Left colon (tissue), 2 donors: Measurements from ENCODE around the gene CCDC92. TPM values are rescaled to one million over a fixed set of nuclear protein-coding genes. Genes with fewer than 3 reads are reported as not detected.

ENCODE experiments used
- ATAC-seq: fragments of 200-7000 bp; cut with Tn5 transposase; one replicate; pipeline ENCODE4 v1.9.1; 2020; ENCODE audit warnings: mild to moderate bottlenecking, moderate library complexity
- DNase-seq, 2 donors: peaks; one replicate each; pipeline ENCODE4 v3.0.0-alpha.2; 2020
- intact Hi-C, 2 donors: fragments of 100-400 bp; cut with DNase I in 1 of 2; cut with micrococcal nuclease in 1 of 2; formaldehyde crosslinking; loops; one replicate each; pipeline versions ENCODE4 v1.11.2 to v1.14.0; 2022; cut with DNase I, micrococcal nuclease
- total RNA-seq, 2 donors: library from RNA; stranded (reverse); fragmentation: NEBNext Ultra II Directional; extraction: Animal tissue kit (Norgen Biotek cat#: 25700); gene quantifications; one replicate each; pipeline ENCODE4 v1.2.1, GENCODE V29; 2021
- donor health status: DM: no; HTN: no; CAD: no.
- donor health status: DM: yes; HTN: yes; CAD: no.

CCDC92 gene
- total RNA-seq, 2 donors from 2014 or later, result 20.6 to 25.6 TPM

DNA sequence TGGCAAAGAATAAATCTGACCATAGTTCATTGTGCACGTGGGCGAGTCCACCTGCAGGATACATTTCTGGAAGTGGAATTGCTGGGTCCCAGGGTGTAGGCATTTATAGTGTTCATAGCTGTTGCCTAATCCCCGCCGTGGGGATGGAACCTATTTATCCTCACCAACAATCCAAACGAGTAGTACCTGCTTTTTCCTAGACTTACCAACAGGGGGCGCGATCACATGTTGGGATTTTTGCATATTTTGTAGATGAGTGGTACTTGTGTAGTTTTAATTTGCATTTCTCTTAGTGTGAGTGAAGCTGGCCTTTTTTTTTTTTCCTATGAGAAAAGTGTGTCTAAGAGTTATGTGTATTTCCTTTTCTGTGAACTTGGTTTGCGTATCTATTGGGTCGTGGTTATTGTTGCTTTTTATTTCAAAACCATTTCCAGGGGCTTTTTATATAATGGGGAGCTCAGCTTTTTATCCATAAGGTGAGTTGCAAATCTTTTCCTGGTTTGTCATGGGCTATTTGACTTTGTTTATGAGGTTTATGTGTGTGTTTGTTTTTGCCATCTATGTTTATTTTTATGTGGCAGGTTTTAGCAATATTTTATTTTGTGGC, 67.2 kb downstream of the CCDC92 start:
- DNase-seq (peak in 1 of 2 donors; percentile 42), ATAC-seq (peak; percentile 58)
- intact Hi-C loops, result no loop called here

DNA sequence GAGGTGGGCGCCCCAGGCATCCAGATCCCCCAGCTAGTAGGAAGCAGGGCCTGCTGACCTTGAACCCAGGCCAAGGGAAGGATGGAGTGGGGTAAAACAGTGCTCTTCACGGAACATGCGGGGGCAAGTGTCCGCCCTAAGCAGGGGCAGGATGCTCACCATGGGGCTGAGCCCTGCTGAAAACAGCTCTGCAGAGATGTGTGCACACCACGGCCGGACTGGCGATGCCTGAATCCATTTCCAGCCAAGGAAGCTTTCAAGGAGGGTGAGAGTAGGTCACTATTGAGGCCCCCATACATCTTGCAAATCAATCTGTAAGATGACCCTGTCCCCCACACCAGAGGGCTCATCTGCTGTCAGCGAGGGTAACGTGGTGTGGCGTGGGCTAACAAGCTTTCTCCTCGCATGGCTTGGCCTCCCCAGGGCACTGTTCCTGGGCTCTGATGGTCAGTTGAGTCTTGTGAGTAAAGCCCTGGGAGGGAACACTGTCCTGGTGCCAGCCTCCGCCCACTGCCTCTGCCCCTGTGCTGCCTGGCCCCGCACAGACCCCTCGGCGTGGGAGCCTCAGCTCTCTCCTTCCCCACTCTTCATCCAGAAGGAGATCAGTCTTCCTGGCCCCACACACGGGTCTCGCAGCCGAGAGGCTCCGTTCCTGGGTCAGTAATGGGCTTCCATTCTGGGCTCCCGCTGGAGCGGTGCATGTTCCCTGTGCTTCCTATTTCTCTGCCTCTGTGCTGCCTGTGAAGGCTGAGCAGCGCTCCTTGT, 69.1 kb downstream of the CCDC92 start:
- intact Hi-C loops, result loop anchor here in 1 of 2 donors (5.0 kb wide), 1 partner anchor 84 kb away; no protein-coding TSS in a partner anchor
- DNase-seq (no peak), ATAC-seq (no peak)

DNA sequence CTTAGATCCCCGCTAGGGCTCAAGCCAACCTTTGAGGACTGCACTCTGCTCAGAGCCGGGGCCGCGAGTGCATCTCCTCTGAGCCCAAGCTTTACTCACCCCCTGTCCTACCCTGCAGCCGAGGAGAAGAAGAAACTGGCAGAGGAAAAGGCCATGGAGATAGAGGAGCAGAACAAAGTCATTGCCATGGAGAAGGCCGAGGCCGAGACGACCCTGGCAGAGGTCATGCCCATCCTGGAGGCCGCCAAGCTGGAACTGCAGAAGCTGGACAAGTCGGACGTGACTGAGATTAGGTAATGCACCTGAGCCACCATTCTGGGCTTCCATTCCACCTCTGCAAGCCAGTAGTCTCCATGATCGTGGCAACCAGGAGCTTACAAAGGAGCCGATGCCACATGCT, 69.8 kb downstream of the CCDC92 start:
- no peak for ATAC-seq
- intact Hi-C loops, result loop anchor here in 1 of 2 donors (5.0 kb wide), 1 partner anchor 84 kb away; no protein-coding TSS in a partner anchor
- no peak for DNase-seq

DNA sequence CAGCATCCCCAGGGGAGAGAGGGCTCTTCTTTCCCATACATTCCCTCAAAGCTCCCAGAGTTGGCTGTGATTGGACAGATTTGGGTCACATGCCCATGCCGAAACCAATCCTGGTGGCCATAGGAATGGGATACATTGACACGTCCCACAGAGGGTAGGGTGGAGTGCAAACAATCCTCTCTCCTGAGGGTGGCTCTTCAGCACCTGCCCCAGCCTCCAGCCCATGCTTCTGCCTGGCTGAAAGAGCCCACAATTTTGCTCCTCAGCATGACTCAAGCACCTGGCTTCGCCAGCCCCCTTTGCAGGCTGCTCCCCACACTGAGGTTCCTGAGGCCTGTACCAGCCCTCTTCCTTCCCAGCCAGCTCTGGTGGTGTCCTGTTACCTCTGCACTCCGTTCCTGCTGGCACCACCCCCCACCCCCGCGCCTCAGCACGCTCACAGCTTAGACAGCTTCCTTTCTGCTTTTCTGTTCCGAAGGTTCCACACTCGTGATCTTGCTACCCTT, 71.7 kb downstream of the CCDC92 start:
- DNase-seq, result no peak
- intact Hi-C loops, result loop anchor here in 1 of 2 donors (5.0 kb wide), 1 partner anchor 86 kb away; no protein-coding TSS in a partner anchor
- no peak for ATAC-seq

DNA sequence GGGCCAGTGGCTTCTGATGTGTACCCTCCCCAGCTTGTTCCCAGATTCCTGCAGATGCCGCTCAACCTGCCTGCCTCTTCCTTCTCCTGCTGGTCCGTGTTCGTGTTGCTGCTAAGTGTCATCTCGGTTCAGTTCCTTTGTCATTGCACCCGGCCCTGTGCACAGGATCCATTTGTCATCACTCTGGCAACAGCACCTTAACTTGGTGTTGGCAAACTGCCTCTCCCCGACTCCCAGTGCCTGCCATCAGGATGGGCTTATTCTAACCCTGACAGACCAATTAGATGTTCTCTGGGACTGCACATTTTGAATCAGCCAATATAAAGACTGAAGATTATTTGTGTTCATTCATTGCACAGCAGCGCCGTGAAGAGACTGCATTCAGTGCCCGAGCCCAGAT, 73.3 kb downstream of the CCDC92 start:
- intact Hi-C loops, result no loop called here
- DNase-seq (no peak), ATAC-seq (no peak)

DNA sequence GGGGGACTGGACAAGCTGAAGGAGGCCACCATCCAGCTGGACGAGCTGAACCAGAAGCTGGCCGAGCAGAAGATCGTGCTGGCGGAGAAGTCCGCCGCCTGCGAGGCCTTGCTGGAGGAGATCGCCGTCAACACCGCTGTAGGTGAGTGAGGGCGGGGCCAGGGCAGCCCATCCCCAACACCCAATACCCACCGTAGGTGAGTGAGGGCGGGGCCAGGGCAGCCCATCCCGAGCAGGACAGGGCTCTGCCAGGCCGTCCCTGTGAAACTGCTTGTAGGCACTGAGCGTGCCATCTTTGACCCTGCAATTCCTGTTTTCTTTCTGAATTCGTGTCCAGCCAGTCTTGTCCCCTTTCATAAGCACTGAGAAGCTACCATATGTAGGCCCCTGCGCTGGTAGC, 74.0 kb downstream of the CCDC92 start:
- ATAC-seq (no peak), DNase-seq (no peak)
- intact Hi-C loops, result no loop called here

DNA sequence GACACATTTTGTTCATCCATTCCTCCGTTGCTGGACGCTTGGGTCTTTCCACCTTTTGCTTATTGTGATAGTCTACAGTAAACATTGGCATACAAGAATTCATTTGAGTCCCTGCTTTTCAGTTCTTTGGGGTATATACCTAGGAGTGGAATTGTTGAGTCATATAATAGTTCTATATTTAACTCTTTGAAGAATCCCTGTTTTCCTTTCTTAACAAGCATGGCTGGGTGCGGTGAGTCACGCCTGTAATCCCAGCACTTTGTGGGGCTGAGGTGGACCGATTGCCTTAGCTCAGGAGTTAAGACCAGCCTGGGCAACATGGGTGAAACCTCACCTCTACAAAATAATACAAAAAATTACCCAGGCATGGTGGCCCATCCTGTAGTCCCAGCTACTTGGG, 75.4 kb downstream of the CCDC92 start:
- ATAC-seq (no peak), DNase-seq (no peak)
- intact Hi-C loops, result no loop called here

DNA sequence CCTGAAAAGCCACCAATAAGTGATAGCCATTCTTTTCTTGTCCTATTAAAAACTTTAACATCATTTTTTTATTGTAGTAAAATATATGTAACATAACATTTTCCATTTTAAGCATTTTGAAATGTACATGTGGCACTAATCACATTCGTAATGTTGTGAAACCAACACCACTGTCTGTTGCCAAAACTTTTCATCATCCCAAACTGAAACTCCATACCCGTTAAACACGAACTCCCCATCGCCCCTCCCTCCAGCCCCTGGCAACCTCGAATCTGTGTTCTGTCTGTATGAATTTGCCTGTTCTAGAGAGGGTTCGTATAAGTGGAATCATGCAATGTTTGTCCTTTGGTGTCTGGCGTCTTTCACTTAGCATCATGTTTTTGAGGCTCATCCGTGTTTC, 75.9 kb downstream of the CCDC92 start:
- DNase-seq, result no peak
- no peak for ATAC-seq
- intact Hi-C loops, result no loop called here

DNA sequence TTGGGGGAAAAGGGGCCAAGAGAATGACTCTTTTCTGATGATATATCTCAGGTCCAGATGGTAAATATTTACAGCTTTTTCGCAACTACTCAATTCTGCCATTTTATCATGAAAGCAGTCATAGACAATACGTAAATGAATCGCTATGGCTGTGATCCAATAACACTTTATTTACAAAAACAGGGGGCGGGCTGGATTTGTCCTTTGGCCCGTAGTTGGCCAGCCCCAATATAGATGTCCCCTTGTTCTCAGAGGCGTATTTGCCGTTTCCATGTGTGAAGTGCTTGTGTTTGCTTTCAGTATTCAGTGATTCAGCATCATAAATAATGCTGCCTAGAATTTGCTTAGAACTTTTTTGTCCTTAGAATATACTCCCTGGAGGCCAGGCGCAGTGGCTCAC, 77.2 kb downstream of the CCDC92 start:
- no peak for DNase-seq
- ATAC-seq, result no peak
- intact Hi-C loops, result no loop called here

DNA sequence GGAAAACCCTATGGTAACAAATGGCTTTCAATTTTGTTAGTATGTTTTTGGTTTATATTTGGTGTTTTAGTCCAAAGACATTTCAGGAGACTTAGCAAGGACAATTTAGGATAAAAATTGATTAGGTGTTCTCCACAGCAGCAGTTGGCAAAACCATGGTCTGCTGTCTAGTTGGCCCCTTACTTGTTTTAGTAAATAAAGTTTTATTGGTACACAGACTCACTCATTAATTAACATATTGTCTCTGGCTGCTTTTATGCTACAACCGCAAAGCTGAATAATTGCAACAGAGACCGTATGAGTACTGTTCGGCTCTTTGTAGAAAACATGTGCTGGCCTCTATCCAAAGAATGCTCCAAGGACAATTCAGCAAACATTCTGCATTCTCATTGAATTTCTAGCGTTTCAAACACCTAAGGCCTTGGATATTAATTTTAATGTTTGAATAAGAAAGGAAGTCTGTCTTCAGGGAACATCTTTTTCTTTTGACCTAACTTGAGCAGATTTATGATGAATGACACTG, 77.7 kb downstream of the CCDC92 start:
- DNase-seq, result no peak
- ATAC-seq, result no peak
- intact Hi-C loops, result no loop called here

DNA sequence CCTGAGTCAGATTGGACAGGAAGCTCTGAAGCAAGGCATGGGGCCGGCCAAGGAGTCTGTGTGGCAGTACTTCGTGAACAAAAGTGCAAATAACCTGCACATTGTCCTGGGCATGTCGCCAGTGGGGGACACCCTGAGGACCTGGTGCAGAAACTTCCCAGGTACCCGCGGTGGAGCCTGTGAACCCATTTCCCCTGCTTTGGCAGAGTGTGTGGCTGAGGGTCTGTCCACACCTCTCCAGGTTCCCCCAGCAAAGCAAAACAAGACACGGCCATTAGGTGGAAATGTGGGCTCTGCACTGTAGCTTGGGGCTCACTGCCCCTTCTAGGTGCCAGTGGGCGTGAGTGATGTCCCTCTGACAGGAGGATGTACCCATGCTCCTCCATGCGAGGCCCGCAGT, 79.4 kb downstream of the CCDC92 start:
- DNase-seq, result no peak
- intact Hi-C loops, result no loop called here

DNA sequence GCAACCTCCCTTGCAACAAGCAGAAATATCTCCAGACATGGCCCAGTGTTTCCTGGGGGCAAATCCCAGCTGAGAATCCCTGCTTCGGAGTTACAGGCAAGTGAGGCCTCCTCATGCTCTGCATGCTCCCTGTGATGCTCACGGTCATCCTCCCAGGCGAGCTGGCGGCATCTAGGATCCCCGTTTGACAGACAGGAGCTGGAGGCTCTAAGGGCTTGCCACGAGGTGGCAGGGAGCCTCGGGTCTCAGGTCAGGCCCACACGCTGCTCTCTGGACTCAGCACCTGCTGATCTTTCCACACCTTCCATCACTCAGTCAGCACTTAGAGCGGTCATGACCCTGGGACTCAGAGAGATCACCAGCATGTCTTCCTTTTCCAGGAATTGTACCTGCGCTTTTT, 79.8 kb downstream of the CCDC92 start:
- ATAC-seq (no peak), DNase-seq (no peak)
- intact Hi-C loops, result no loop called here

More for the DNA sequence above, 79.4 kb downstream of the CCDC92 start:
- ATAC-seq, result no peak

DNA sequence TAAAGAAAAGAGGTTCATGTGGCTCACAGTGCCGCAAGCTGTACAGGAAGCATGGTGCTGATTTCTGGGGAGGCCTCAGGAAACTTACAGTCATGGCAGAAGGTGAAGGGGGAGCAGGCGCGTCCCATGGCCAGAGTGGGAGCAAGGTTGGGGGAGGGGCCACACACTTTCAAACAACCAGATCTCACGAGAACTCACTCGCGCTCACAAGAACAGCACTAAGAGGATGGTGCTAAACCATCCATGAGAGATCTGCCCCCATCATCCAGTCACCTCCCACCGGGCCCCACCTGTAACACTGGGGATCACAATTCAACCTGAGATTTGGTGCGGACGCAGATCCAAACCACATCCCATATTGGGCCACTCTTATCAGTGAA, 80.5 kb downstream of the CCDC92 start:
- ATAC-seq (no peak), DNase-seq (no peak)
- intact Hi-C loops, result no loop called here

DNA sequence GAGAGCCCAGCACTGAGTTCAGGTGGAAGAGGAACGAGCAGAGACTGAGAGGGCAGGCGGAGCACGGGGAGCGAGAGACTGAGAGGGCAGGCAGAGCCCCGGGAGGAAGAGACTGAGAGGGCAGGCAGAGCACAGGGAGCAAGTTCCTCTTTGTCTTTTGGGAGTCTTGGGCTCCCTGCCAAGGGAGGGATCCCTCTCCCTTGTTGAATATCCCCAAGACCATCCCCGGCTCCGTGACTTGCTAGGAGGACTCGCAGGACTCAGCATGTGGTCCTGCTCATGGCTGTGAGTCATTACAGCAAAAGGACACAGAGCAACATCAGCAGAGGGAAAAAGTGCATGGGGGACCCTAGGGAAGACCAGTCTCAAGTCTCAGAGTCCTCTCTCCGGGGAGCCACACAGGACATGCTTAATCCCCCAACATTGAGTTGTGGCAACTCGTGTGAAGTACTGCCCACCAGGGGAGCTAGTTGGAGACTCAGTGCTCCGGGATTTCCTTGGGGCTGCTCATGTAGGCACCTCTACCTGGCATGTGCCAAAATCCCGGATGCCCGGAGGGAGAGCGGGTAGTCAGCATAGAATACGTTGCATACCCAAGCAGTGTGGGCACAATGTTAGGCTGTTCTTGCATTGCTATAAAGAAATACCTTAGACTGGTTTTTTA, 81.0 kb downstream of the CCDC92 start:
- DNase-seq, result no peak
- no peak for ATAC-seq
- intact Hi-C loops, result no loop called here

DNA sequence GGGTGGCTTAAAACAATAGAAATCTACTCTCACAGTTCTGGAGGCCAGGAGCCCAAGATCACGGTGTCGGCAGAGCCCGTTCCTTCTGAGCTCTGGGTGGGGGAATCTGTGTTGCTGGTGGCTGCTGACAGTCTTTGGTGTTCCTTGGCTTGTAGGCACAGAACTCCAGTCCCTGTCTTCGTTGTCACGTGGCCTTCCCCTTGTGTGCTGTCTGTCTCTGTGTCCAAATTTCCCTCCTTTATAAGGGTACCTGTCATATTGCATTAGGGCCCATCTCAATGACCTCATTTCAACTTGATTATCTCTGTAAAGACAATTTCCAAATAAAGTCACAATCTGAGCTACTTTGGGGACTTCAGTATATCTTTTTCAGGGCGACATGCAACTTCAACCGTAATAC, 81.6 kb downstream of the CCDC92 start:
- no peak for ATAC-seq
- no peak for DNase-seq
- intact Hi-C loops, result no loop called here

DNA sequence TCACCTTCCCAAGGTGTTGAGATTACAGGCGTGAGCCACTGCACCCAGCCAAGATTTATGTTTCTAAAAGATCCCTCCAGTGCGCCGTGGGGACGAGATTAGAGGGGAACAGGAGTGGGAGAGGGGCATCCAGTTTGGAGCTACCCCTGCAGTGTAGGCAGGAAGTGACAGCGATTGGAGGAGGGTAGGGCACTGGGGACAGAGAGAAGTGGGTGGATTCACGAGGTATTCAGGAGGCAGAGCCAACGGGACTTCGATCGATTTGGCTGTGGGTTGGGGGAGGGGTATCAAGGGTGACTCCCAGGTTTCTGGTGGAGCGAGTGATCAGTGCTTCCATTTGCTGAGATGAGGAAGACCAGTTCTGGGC, 82.1 kb downstream of the CCDC92 start:
- ATAC-seq (no peak), DNase-seq (no peak)
- intact Hi-C loops, result no loop called here

DNA sequence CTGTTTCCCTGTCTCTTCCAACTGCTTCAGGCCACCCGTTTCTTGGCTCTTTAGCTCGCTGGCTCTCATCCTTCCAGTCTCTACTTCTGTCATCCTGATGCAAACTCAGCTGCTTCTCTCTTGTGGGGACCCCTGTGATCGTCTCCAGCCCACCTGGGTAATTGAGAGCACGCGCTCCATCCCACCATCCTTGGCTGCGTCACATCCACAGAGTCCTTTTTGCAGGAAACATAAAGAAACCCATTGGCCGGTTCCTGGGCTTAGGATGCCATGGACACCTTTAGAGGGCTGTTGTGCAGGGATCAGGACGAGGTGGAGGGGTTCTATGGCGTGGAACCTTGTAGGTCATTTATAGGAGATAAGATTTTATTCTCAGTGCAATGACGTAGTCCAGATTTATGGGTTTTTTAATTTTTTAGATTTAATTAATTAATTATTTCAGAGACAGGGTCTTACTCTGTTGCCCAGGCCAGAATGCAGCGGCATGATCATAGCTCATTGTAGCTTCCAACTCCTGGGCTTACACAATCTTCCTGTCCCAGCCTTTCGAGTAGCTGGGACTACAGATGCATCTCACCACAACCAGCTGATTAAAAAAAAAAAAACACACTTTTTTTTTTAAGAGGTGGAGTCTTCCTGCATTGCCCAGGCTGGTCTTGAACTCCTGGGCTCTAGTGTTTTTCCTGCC, 82.6 kb downstream of the CCDC92 start:
- ATAC-seq, result no peak
- intact Hi-C loops, result no loop called here
- DNase-seq, result no peak

DNA sequence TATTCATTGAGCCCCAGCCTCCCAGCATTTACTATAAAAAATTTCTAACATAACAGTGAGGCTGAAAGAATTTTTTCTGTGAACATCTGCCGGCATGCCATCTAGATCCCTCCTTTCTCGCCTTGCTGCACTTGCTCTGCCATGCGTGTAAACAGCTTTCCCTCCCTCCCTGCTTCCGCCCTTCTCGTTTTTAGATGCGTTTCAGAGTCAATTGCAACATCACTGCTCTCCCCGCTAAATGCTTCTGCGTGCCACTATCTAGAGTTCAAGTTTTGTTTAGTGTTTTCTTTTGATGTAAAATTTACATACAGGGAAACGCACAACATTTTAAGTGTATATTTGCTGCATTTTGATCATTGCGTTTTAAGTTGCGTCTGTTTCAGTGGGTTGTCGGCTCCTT, 83.6 kb downstream of the CCDC92 start:
- intact Hi-C loops, result no loop called here
- ATAC-seq (no peak), DNase-seq (no peak)

DNA sequence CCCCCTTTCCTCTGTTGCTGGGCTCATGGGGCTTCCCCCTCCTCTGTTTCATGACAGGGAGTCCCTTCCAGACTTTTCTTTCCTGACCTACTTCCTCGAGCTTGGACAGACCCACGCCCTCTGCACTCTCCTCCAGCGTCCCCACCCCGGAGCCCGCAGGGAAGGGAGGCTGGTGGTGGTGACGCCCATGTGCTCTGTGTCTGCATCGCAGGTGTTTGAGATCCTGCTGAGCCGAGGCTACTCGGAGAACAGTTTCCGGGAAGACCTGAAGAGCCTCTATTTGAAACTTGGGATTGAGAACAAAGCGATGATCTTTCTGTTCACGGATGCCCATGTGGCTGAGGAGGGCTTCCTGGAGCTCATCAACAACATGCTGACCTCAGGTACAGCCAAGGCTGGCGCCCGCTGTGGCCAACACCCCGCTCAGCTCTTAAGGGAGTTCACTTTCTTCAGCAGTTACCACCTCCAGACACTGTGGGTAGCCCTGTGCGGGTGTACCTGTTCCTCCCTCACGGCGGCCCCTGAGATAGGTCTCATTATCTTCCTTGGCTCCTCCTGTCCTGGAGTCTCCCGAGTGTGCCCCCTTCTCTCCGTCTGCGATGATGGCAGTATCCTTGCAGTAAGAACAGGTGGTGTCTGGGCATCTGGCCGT, 85.6 kb downstream of the CCDC92 start:
- ATAC-seq (peak; percentile 99), DNase-seq (peak in 1 of 2 donors; percentile 39)

More for the DNA sequence above, 85.6 kb downstream of the CCDC92 start:
- intact Hi-C loops, result no loop called here
